Activated CD8-positive, alpha-beta T cell treated with anti-CD3 and anti-CD28 coated beads for 36 hours (primary cell): ENCODE data around the gene HHIPL1. TPM values are rescaled to one million over a fixed set of nuclear protein-coding genes. Genes with fewer than 3 reads are reported as not detected.

Experiments
- ATAC-seq: fragments of 200-7000 bp; cut with Tn5 transposase; one replicate; pipeline ENCODE4 v1.10.0; 2021; ENCODE audit warnings: mild to moderate bottlenecking, moderate library complexity
- CTCF ChIA-PET: fragments of 350-600 bp; sonication (Branson Sonifier 250); formaldehyde crosslinking; loops from one replicate; lab custom pipeline; 2021; ENCODE audit warnings: antibody characterized with exemption; lab: Charles Lee
- POLR2A ChIA-PET: fragments of 350-600 bp; sonication (Branson Sonifier 250); formaldehyde crosslinking; loops from one replicate; lab custom pipeline; 2021; ENCODE audit warnings: antibody characterized with exemption; lab: Charles Lee
- DNase-seq: peaks from one replicate; pipeline ENCODE4 v3.0.0-alpha.2; 2020
- H3K27ac Mint-ChIP-seq: one replicate; pipeline ENCODE4 v1.8.0; 2021; ENCODE audit warnings: mild to moderate bottlenecking, mixed read lengths
- H3K27me3 Mint-ChIP-seq: one replicate; pipeline ENCODE4 v1.8.0; 2021; ENCODE audit warnings: mixed read lengths
- H3K36me3 Mint-ChIP-seq: one replicate; pipeline ENCODE4 v1.8.0; 2021; ENCODE audit warnings: low read depth, mixed read lengths
- H3K4me1 Mint-ChIP-seq: one replicate; pipeline ENCODE4 v1.8.0; 2021; ENCODE audit warnings: low read depth, mixed read lengths
- H3K4me3 Mint-ChIP-seq: one replicate; pipeline ENCODE4 v1.8.0; 2021; ENCODE audit warnings: mild to moderate bottlenecking, moderate library complexity, mixed read lengths
- H3K9me3 Mint-ChIP-seq: one replicate; pipeline ENCODE4 v1.8.0; 2021; ENCODE audit warnings: mixed read lengths
- CTCF ChIP-seq: fragments of 200-600 bp; IDR thresholded peaks from one replicate; pipeline ENCODE4 v1.8.0; 2022; ENCODE audit warnings: antibody characterized with exemption, mild to moderate bottlenecking
- intact Hi-C: fragments of 100-400 bp; cut with micrococcal nuclease; formaldehyde crosslinking; loops from one replicate; pipeline ENCODE4 v1.10.0; 2022
- total RNA-seq, 2 experiments: library from RNA; stranded (reverse); gene quantifications; one replicate each; pipeline ENCODE4 v1.2.3, GENCODE V29; 2021

Gene HHIPL1
- total RNA-seq, 2 experiments from 2014 or later, result 0.05 to 0.07 TPM

DNA sequence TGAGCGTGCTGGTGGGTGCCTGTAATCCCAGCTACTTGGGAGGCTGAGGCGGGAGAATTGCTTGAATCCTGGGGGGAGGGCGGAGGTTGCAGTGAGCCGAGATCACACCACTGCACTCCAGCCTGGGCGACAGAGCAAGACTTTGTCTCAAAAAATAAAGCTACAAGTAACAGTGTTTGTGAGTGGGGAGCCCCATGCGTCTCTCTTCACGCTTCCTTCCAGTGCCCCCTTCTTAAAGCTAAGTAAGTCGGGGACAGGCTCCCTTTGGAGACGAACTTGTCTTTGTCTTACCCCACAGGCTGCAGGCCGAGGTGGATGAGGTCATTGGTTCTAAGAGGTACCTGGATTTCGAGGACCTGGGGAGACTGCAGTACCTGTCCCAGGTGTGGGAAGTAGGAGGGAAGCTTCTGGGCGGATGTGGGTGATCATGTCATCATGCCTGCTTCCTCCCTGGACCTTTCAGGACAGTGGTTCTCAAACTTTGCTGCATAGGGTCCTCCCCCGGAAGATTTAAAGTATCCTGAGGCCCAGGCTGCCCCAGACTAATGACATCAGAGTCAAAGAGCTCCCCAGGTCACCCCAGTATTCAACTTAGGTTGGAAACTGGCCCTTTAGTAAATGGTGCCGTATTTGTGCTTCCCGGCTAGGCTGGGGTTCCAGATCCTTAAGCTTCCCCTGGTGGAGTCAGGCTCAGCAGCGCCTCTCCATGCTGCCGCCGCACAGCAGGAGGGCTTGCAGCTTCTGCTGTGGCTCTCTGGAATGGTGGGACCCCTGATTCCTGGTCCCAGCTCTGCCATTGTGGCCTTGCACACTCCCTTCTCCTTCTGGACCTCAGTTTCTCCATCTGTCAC is 76.2 kb downstream of the HHIPL1 start:
- no peak overlapping the region for H3K27ac Mint-ChIP-seq
- no peak for TF ChIP-seq CTCF
- intact Hi-C loops, result no loop called here
- H3K36me3 Mint-ChIP-seq, result no peaks in the 10 kb centered on the region
- no peaks in the 10 kb centered on the region for H3K4me1 Mint-ChIP-seq
- ATAC-seq (no peak), DNase-seq (no peak)
- no peaks in the 10 kb centered on the region for H3K9me3 Mint-ChIP-seq
- CTCF ChIA-PET, result interaction anchor here (1.6 kb wide), 1 partner anchor 9 kb away, joined by 10 read pairs; no protein-coding TSS in a partner anchor
- POLR2A ChIA-PET, result no interaction called here
- no peak overlapping the region for H3K4me3 Mint-ChIP-seq
- H3K27me3 Mint-ChIP-seq, result peaks cover 9% of the 10 kb centered on the region

- no peak for ATAC-seq
- Mint-ChIP-seq H3K27ac (no peak overlapping the region), H3K4me3 (no peak overlapping the region), H3K36me3 (no peaks in the 10 kb centered on the region), H3K4me1 (no peaks in the 10 kb centered on the region), H3K9me3 (no peaks in the 10 kb centered on the region), H3K27me3 (peaks cover 10% of the 10 kb centered on the region)
- no peak for DNase-seq
- ChIA-PET CTCF (interaction anchor here (1.6 kb wide), 1 partner anchor 8 kb away, joined by 10 read pairs; no protein-coding TSS in a partner anchor), POLR2A (no interaction called here)
- intact Hi-C loops, result no loop called here
- TF ChIP-seq CTCF, result no peak
Measured at GRCh38 chr14:99721792-99722516, 77.0 kb downstream of the HHIPL1 start.

GRCh38 chr14:99722741-99723140 is 77.8 kb downstream of the HHIPL1 start:
- Mint-ChIP-seq H3K27ac (no peak overlapping the region), H3K36me3 (no peaks in the 10 kb centered on the region), H3K4me1 (no peaks in the 10 kb centered on the region), H3K4me3 (no peak overlapping the region), H3K27me3 (peaks cover 10% of the 10 kb centered on the region), H3K9me3 (no peaks in the 10 kb centered on the region)
- ChIA-PET POLR2A (no interaction called here), CTCF (no interaction called here)
- ATAC-seq (no peak), DNase-seq (no peak)
- TF ChIP-seq CTCF, result no peak
- intact Hi-C loops, result no loop called here

DNA sequence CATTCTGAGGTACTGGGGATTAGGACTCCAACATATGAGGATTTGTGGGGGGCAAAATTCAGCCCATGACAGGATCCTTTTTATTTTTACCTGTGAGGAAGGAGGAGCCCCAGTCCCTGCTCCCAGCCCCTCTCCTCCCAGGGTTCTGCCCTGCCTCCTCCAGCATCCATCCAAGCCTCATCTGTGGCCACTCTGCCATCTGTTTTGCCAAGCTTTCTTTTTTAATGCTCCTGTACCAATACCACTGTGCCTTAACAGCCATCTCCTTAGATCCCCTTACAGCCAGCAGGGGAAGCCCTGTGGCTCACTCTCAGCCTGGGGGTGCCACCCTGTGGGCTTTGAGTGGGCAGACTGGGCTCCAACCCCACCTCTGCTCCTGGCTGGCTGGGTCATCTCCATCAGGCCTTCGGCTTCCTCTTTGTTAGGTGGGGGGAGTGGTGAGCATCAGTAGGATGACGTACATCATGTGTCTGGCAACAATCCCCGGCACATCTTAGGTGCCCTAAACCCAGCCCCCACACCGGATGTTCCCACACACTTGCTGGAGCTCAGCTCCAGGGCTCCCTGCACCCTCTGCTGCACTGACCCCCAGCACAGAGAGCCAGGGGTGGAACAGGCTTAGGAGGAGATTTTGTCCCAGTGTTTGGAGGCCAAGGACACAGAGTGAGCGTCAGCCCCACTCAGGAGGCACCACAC is 79.4 kb downstream of the HHIPL1 start:
- H3K27me3 Mint-ChIP-seq, result peaks cover 15% of the 10 kb centered on the region
- ATAC-seq (no peak), DNase-seq (no peak)
- CTCF ChIA-PET, result no interaction called here
- H3K27ac Mint-ChIP-seq, result no peak overlapping the region
- intact Hi-C loops, result no loop called here
- H3K9me3 Mint-ChIP-seq, result no peaks in the 10 kb centered on the region
- H3K36me3 Mint-ChIP-seq, result no peaks in the 10 kb centered on the region
- POLR2A ChIA-PET, result no interaction called here
- no peak overlapping the region for H3K4me3 Mint-ChIP-seq
- no peak for TF ChIP-seq CTCF
- no peaks in the 10 kb centered on the region for H3K4me1 Mint-ChIP-seq
